Endothelial cell of umbilical vein (primary cell): ENCODE data around the gene IQSEC3.

Experiments used
- CTCF ChIP-seq, 2 donors: IDR thresholded peaks; 1 replicate in 1 of 2; 2 replicates in 1 of 2; pipeline ENCODE4 v1.5.1; 2011; ENCODE audit warnings: low read length in 2 of 2, mild to moderate bottlenecking in 2 of 2, moderate library complexity in 2 of 2, control low read depth in 1 of 2, inconsistent platforms in 1 of 2, low read depth in 1 of 2; ENCODE audit not compliant: insufficient read depth in 1 of 2; ENCODE audit errors: extremely low read depth in 1 of 2
- EZH2 ChIP-seq: IDR thresholded peaks from 2 replicates; pipeline ENCODE4 v1.6.1; 2012; ENCODE audit warnings: borderline replicate concordance, low read depth, mild to moderate bottlenecking, moderate library complexity, low read length, inconsistent platforms; ENCODE audit not compliant: severe bottlenecking
- GATA2 ChIP-seq: IDR thresholded peaks from 2 replicates; pipeline ENCODE4 v1.7.0; 2011; ENCODE audit warnings: low read depth, mild to moderate bottlenecking, moderate library complexity, mixed read lengths, low read length; ENCODE audit not compliant: insufficient read length, insufficient read depth
- JUN ChIP-seq: IDR thresholded peaks from 2 replicates; pipeline ENCODE4 v1.6.1; 2011; ENCODE audit warnings: borderline replicate concordance, low read depth; ENCODE audit not compliant: insufficient read length, insufficient read depth
- MYC ChIP-seq: IDR thresholded peaks from one replicate; pipeline ENCODE4 v1.6.1; 2011; ENCODE audit warnings: mild to moderate bottlenecking, low read depth, low read length
- POLR2A ChIP-seq: IDR thresholded peaks from 2 replicates; pipeline ENCODE4 v1.6.1; 2012; ENCODE audit warnings: low read depth, mild to moderate bottlenecking, control low read depth, low read length
- POLR2AphosphoS5 ChIP-seq: IDR thresholded peaks from 2 replicates; pipeline ENCODE4 v1.6.1; 2012; ENCODE audit warnings: low read depth, mild to moderate bottlenecking, control low read depth, low read length, moderate library complexity; ENCODE audit not compliant: insufficient read depth

- no peak for TF ChIP-seq CTCF (IDR thresholded peaks at IDR 0.05; ENCODE audit: extremely low read depth in 1 of 2, insufficient read depth in 1 of 2, low read depth in 1 of 2, low read length in 2 of 2)
- TF ChIP-seq POLR2AphosphoS5 = no peak
- TF ChIP-seq POLR2A = no peak
- TF ChIP-seq EZH2 = no peak
- TF ChIP-seq JUN = no peak
- no peak for TF ChIP-seq GATA2
- no peak for TF ChIP-seq MYC
These were observed 108.7 kb downstream of the IQSEC3 start for GRCh38 chr12:175250-175649.
